Measurements from ENCODE around the gene RAD51C.

GRCh38 chr17:58643147-58643546 lies 49.3 kb upstream of the RAD51C start:
- TF ChIP-seq CTCF (IDR thresholded peaks at IDR 0.05; ENCODE audit: low read depth, low read length) (no peak), EZH2phosphoT487 (IDR thresholded peaks at IDR 0.05; ENCODE audit: low read depth) (no peak)
